Measurements from ENCODE around the gene KAZN.

The KAZN gene

DNA sequence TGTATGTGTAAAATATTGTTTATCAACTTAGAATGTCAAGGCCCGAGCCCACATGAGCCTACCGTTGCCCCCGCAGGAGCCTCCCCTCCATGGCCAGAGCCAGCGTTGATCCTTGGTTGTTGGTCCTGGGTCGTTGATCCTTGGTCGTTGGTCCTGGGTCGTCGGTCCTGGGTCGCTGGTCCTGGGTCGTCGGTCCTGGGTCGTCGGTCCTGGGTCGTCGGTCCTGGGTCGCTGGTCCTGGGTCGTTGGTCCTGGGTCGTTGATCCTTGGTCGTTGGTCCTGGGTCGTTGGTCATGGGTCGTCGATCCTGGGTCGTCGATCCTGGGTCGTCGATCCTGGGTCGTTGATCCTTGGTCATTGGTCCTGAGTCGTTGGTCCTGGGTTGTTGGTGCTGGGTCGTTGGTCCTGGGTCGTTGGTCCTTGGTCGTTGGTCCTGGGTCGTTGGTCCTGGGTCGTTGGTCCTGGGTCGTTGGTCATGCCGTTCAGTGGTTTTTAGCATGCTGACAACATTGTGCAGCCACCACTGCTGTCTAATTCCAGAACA is 450.0 kb downstream of the KAZN start:
- TF ChIP-seq EGR1 (IDR thresholded peaks at IDR 0.05) = no peak
- no peak for TF ChIP-seq NFIC (IDR thresholded peaks at IDR 0.05)
- TF ChIP-seq, protein P1, sequence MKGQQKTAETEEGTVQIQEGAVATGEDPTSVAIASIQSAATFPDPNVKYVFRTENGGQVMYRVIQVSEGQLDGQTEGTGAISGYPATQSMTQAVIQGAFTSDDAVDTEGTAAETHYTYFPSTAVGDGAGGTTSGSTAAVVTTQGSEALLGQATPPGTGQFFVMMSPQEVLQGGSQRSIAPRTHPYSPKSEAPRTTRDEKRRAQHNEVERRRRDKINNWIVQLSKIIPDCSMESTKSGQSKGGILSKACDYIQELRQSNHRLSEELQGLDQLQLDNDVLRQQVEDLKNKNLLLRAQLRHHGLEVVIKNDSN (IDR thresholded peaks at IDR 0.05) = no peak
- TF ChIP-seq TAF1 (IDR thresholded peaks at IDR 0.05; ENCODE audit: low read depth) = no peak

DNA sequence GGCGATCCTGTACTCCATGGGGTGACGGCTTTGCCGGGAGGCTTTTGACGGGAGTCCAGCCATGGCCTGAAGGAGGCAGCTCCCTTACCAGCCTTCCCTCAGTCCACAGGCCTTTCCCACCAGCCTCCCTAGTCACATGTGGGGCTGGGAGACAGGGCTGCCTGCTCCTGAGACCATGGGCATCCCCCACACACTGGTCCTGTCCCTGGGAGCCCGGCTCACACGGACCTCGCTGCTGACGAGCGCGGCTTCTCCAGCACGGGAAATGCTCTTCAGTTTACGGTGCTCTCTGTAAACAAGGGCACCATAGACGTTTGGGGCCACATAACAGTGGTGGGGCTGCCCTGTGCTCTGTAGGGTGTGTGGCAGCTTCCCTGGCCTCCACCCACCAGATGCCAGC is 450.6 kb downstream of the KAZN start:
- TF ChIP-seq TEAD4 (IDR thresholded peaks at IDR 0.05) (no peak), EP300 (IDR thresholded peaks at IDR 0.05; ENCODE audit: borderline replicate concordance) (no peak), TAF1 (IDR thresholded peaks at IDR 0.05; ENCODE audit: low read depth) (no peak)

DNA sequence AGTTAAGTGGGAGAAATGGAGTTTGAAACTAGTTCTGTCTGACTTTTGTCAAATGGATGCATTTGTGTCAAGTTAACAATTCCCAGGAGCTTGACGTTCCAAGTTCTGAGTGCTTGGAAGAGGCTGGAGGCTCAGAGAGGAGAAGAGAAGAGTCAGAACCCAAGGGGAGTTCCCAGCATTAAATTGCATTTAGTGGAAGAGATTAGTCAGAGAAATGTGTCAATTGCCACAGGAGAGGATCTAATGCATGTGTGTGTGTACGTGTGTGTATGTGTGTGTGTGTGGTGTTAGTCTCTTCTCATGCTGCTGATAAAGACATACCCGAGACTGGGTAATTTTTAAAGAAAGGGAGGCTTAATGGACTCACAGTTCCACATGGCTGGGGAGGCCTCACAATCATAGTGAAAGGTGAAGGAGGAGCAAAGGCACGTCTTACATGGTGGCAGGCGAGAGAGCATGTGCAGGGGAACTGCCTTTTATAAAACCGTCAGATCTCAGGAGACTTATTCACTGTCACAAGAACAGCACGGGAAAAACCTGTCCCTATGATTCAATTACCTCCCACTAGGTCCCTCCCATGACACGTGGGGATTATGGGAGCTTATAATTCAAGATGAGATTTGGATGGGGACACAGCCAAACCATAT is 453.5 kb downstream of the KAZN start:
- TF ChIP-seq TEAD4 (IDR thresholded peaks at IDR 0.05) (no peak), TAF1 (IDR thresholded peaks at IDR 0.05; ENCODE audit: low read depth) (no peak), CEBPB (IDR thresholded peaks at IDR 0.05) (no peak), YY1 (IDR thresholded peaks at IDR 0.05; ENCODE audit: low read depth) (no peak), ZBTB7A (IDR thresholded peaks at IDR 0.05; ENCODE audit: low read depth) (no peak), CREB1 (IDR thresholded peaks at IDR 0.05; ENCODE audit: low read depth) (no peak), FOXM1 (IDR thresholded peaks at IDR 0.05; ENCODE audit: borderline replicate concordance, low read depth) (no peak)
- TF ChIP-seq, protein P2, sequence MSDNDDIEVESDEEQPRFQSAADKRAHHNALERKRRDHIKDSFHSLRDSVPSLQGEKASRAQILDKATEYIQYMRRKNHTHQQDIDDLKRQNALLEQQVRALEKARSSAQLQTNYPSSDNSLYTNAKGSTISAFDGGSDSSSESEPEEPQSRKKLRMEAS (IDR thresholded peaks at IDR 0.05) = no peak
- TF ChIP-seq, protein P3, sequence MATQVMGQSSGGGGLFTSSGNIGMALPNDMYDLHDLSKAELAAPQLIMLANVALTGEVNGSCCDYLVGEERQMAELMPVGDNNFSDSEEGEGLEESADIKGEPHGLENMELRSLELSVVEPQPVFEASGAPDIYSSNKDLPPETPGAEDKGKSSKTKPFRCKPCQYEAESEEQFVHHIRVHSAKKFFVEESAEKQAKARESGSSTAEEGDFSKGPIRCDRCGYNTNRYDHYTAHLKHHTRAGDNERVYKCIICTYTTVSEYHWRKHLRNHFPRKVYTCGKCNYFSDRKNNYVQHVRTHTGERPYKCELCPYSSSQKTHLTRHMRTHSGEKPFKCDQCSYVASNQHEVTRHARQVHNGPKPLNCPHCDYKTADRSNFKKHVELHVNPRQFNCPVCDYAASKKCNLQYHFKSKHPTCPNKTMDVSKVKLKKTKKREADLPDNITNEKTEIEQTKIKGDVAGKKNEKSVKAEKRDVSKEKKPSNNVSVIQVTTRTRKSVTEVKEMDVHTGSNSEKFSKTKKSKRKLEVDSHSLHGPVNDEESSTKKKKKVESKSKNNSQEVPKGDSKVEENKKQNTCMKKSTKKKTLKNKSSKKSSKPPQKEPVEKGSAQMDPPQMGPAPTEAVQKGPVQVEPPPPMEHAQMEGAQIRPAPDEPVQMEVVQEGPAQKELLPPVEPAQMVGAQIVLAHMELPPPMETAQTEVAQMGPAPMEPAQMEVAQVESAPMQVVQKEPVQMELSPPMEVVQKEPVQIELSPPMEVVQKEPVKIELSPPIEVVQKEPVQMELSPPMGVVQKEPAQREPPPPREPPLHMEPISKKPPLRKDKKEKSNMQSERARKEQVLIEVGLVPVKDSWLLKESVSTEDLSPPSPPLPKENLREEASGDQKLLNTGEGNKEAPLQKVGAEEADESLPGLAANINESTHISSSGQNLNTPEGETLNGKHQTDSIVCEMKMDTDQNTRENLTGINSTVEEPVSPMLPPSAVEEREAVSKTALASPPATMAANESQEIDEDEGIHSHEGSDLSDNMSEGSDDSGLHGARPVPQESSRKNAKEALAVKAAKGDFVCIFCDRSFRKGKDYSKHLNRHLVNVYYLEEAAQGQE (IDR thresholded peaks at IDR 0.05; ENCODE audit: low read depth) = no peak

DNA sequence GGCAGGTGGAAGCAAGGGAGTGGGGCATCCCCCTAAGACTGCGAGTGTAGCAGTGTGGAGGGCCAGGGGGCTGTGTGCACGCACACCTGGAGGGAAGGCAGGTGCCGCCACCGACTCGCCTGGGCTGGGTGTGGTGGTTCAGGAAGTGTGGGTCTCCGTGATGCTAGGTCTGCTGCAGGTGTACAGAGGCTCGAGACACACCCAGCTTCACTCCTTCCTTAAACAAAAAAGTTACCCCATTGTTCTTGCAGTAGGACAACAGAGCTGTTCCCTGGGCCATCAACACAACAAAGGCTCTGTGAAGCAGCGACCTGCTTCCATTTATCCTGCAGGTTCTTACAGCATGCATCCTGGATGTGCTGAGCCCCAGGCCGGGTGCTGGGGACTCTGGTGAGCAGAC is 454.7 kb downstream of the KAZN start:
- no peak for TF ChIP-seq ZBTB7A (IDR thresholded peaks at IDR 0.05; ENCODE audit: low read depth)
- TF ChIP-seq EP300 (IDR thresholded peaks at IDR 0.05; ENCODE audit: borderline replicate concordance) = no peak
- TF ChIP-seq NFIC (IDR thresholded peaks at IDR 0.05) = no peak
- no peak for TF ChIP-seq EGR1 (IDR thresholded peaks at IDR 0.05)
- TF ChIP-seq CREB1 (IDR thresholded peaks at IDR 0.05; ENCODE audit: low read depth) = no peak

DNA sequence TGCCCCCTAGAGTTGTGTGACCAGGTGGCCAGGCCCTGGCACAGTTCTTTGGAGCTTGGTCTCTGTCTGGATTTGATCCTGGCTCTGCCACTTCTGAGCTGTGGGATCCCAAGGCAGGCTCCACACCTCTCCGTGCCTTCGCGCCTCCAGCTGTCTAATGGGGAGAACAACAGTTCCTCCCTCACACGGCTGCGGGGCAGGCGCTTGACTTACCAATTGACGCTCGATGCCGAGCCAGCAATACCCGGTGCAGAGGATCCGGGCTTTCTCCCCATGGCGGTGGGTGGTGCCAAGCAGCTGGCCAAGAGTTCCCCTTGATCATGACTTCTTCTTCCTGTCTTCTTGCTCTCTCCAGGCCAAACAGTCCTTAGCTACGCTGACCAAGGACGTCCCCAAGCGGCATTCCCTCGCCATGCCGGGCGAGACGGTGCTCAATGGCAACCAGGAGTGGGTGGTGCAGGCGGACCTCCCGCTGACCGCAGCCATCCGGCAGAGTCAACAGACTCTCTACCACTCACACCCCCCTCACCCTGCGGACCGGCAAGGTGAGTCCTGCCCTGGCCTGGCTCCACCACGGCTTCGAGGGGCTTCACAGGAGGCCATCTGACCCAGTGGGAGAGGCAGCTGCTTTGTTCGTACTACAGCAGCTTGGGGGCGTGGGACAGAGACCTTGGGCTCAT is 457.4 kb downstream of the KAZN start:
- TF ChIP-seq, protein P3 (IDR thresholded peaks at IDR 0.05; ENCODE audit: low read depth) = no peak
- TF ChIP-seq NFIC (IDR thresholded peaks at IDR 0.05) (no peak), EP300 (IDR thresholded peaks at IDR 0.05; ENCODE audit: borderline replicate concordance) (no peak), ZBTB7A (IDR thresholded peaks at IDR 0.05; ENCODE audit: low read depth) (no peak), RAD21 (IDR thresholded peaks at IDR 0.05; ENCODE audit: low read depth) (no peak), YY1 (IDR thresholded peaks at IDR 0.05; ENCODE audit: low read depth) (no peak), FOXM1 (IDR thresholded peaks at IDR 0.05; ENCODE audit: borderline replicate concordance, low read depth) (no peak), TCF12 (IDR thresholded peaks at IDR 0.05; ENCODE audit: low read depth) (no peak), TAF1 (IDR thresholded peaks at IDR 0.05; ENCODE audit: low read depth) (no peak), EGR1 (IDR thresholded peaks at IDR 0.05) (no peak), TEAD4 (IDR thresholded peaks at IDR 0.05) (no peak), CREB1 (IDR thresholded peaks at IDR 0.05; ENCODE audit: low read depth) (no peak), CEBPB (IDR thresholded peaks at IDR 0.05) (no peak)
- TF ChIP-seq, protein P2 (IDR thresholded peaks at IDR 0.05) = no peak
- TF ChIP-seq, protein P1 (IDR thresholded peaks at IDR 0.05) = no peak
